Endothelial cell of umbilical vein (primary cell): Measurements from ENCODE around the gene SCAMP5. TPM values are rescaled to one million over a fixed set of nuclear protein-coding genes. Genes with fewer than 3 reads are reported as not detected.

Source experiments
- BruUV-seq: library from RNA; stranded (reverse); fragments of 400-500 nt; replicated peaks from 2 replicates; lab custom pipeline; 2021; lab: Mats Ljungman, UMichigan
- CTCF ChIA-PET: fragments of 300-600, 350-600 bp; sonication (Branson Sonifier 250); formaldehyde crosslinking; loops from one replicate; lab custom pipeline; 2021; ENCODE audit warnings: antibody characterized with exemption, inconsistent platforms; lab: Charles Lee
- POLR2A ChIA-PET: fragments of 300-600, 350-600 bp; sonication (Branson Sonifier 250); formaldehyde crosslinking; loops from one replicate; lab custom pipeline; 2021; ENCODE audit warnings: antibody characterized with exemption, inconsistent platforms; lab: Charles Lee
- DNase-seq: peaks from one replicate; pipeline ENCODE4 v3.0.0-alpha.2; 2011; ENCODE audit warnings: low read depth, low spot score
- FAIRE-seq: peaks from 2 replicates; lab custom pipeline; 2011; peaks lifted over from hg19 to GRCh38; lab: Jason Lieb, UNC
- H2AFZ ChIP-seq: 2 replicates; pipeline ENCODE4 v1.6.0; 2012; ENCODE audit warnings: low read depth, low read length, control low read depth, inconsistent platforms
- H3K27ac ChIP-seq: 2 replicates; pipeline ENCODE4 v1.5.1; 2011; ENCODE audit warnings: low read depth, mild to moderate bottlenecking, control low read depth, low read length, moderate library complexity; ENCODE audit not compliant: insufficient read depth
- H3K27me3 ChIP-seq, 2 experiments: 2 replicates each; pipeline versions ENCODE4 v1.6.0 to v1.6.1; 2011; ENCODE audit warnings: low read length in 2 of 2, mixed read lengths in 1 of 2; ENCODE audit not compliant: control insufficient read depth in 2 of 2, insufficient read depth in 2 of 2
- H3K36me3 ChIP-seq, 2 experiments: 2 replicates in 1 of 2; 3 replicates in 1 of 2; pipeline ENCODE4 v1.5.1; 2011; ENCODE audit warnings: low read length in 2 of 2, mild to moderate bottlenecking in 1 of 2, moderate library complexity in 1 of 2; ENCODE audit not compliant: control insufficient read depth in 2 of 2, insufficient read depth in 2 of 2; ENCODE audit errors: extremely low read depth in 1 of 2
- H3K4me1 ChIP-seq: 3 replicates; pipeline ENCODE4 v1.5.1; 2011; ENCODE audit warnings: mild to moderate bottlenecking, low read length; ENCODE audit not compliant: control insufficient read depth, insufficient read depth; ENCODE audit errors: extremely low read depth
- H3K4me2 ChIP-seq: 2 replicates; pipeline ENCODE4 v1.6.1; 2011; ENCODE audit warnings: low read length, control low read depth, mixed read lengths; ENCODE audit not compliant: insufficient read depth
- H3K4me3 ChIP-seq, 3 experiments: fragments of 200-600 bp in 1 of 3; sonication (generic), shearing (Covaris generic) in 1 of 3; replicated peaks in 1 of 3; 2 replicates each; pipeline ENCODE4 v1.5.1; 2011 to 2016; ENCODE audit warnings: control low read depth in 3 of 3, low read length in 3 of 3, mild to moderate bottlenecking in 2 of 3, inconsistent platforms in 1 of 3, low read depth in 1 of 3, moderate library complexity in 1 of 3; ENCODE audit not compliant: insufficient read depth in 1 of 3
- H3K79me2 ChIP-seq: 2 replicates; pipeline ENCODE4 v1.6.0; 2012; ENCODE audit warnings: low read length, inconsistent platforms; ENCODE audit not compliant: control insufficient read depth, insufficient read depth
- H3K9ac ChIP-seq: replicated peaks from 2 replicates; pipeline ENCODE3; 2011; ENCODE audit warnings: low read length, control low read depth; ENCODE audit not compliant: insufficient read depth; ENCODE audit errors: extremely low read depth
- H3K9me1 ChIP-seq: replicated peaks from 3 replicates; pipeline ENCODE4 v1.6.0; 2011; ENCODE audit warnings: mild to moderate bottlenecking, low read length; ENCODE audit not compliant: control insufficient read depth, insufficient read depth; ENCODE audit errors: extremely low read depth
- H3K9me3 ChIP-seq: replicated peaks from 2 replicates; pipeline ENCODE4 v1.5.1; 2012; ENCODE audit warnings: low read length, inconsistent platforms; ENCODE audit not compliant: control insufficient read depth, insufficient read depth
- H4K20me1 ChIP-seq: replicated peaks from 2 replicates; pipeline ENCODE3; 2011; ENCODE audit warnings: mild to moderate bottlenecking, low read length; ENCODE audit not compliant: control insufficient read depth, insufficient read depth; ENCODE audit errors: extremely low read depth
- CTCF ChIP-seq, 2 donors: IDR thresholded peaks; 1 replicate in 1 of 2; 2 replicates in 1 of 2; pipeline ENCODE4 v1.5.1; 2011; ENCODE audit warnings: low read length in 2 of 2, mild to moderate bottlenecking in 2 of 2, moderate library complexity in 2 of 2, control low read depth in 1 of 2, inconsistent platforms in 1 of 2, low read depth in 1 of 2; ENCODE audit not compliant: insufficient read depth in 1 of 2; ENCODE audit errors: extremely low read depth in 1 of 2
- EZH2 ChIP-seq: IDR thresholded peaks from 2 replicates; pipeline ENCODE4 v1.6.1; 2012; ENCODE audit warnings: borderline replicate concordance, low read depth, mild to moderate bottlenecking, moderate library complexity, low read length, inconsistent platforms; ENCODE audit not compliant: severe bottlenecking
- FOS ChIP-seq: IDR thresholded peaks from 2 replicates; pipeline ENCODE4 v1.6.1; 2011; ENCODE audit warnings: mild to moderate bottlenecking, low read length, moderate library complexity, borderline replicate concordance; ENCODE audit not compliant: insufficient read depth
- GATA2 ChIP-seq: IDR thresholded peaks from 2 replicates; pipeline ENCODE4 v1.7.0; 2011; ENCODE audit warnings: low read depth, mild to moderate bottlenecking, moderate library complexity, mixed read lengths, low read length; ENCODE audit not compliant: insufficient read length, insufficient read depth
- JUN ChIP-seq: IDR thresholded peaks from 2 replicates; pipeline ENCODE4 v1.6.1; 2011; ENCODE audit warnings: borderline replicate concordance, low read depth; ENCODE audit not compliant: insufficient read length, insufficient read depth
- MAX ChIP-seq: IDR thresholded peaks from 2 replicates; pipeline ENCODE4 v1.6.1; 2011; ENCODE audit not compliant: insufficient read depth, insufficient read length
- MYC ChIP-seq: IDR thresholded peaks from one replicate; pipeline ENCODE4 v1.6.1; 2011; ENCODE audit warnings: mild to moderate bottlenecking, low read depth, low read length
- POLR2A ChIP-seq: IDR thresholded peaks from 2 replicates; pipeline ENCODE4 v1.6.1; 2012; ENCODE audit warnings: low read depth, mild to moderate bottlenecking, control low read depth, low read length
- POLR2AphosphoS5 ChIP-seq: IDR thresholded peaks from 2 replicates; pipeline ENCODE4 v1.6.1; 2012; ENCODE audit warnings: low read depth, mild to moderate bottlenecking, control low read depth, low read length, moderate library complexity; ENCODE audit not compliant: insufficient read depth
- dilution Hi-C: fragments of 300-500 bp; cut with MboI; formaldehyde crosslinking; loops from one replicate; pipeline ENCODE4 v1.15.0; 2019; ENCODE audit warnings: low sequenced_read_pairs; ENCODE audit not compliant: extremely low pct_ligation_motif_present
- intact Hi-C: fragments of 100-400 bp; cut with micrococcal nuclease; formaldehyde crosslinking; loops from one replicate; pipeline ENCODE4 v1.10.0; 2022
- polyA plus RNA-seq, 4 experiments: library from polyadenylated mRNA; depleted of rRNA in 3 of 4; stranded (reverse) in 3 of 4; unstranded in 1 of 4; fragments of >200 nt; gene quantifications; 2 replicates each; pipeline versions ENCODE4 v1.2.1 to v1.2.3, GENCODE V29; 2011 to 2012; ENCODE audit warnings: missing spikeins in 1 of 4
- total RNA-seq: library from RNA; stranded (reverse); gene quantifications from 2 replicates; pipeline ENCODE4 v1.2.3, GENCODE V29; 2021

Gene SCAMP5
- total and polyA plus RNA-seq, 2 donors (not counting 3 experiments of a cell fraction or from before 2014, with no cell fraction given): 1.9 to 6.2 TPM

- dilution Hi-C loops: no loop called here
- H3K9me1 ChIP-seq: no peaks in the 10 kb centered on the region
- peak overlapping the region; percentile 52 for H2AFZ ChIP-seq
Observed at GRCh38 chr15:74961616-74962015, 33.7 kb upstream of the SCAMP5 start.

GRCh38 chr15:74962219-74962618 lies 33.1 kb upstream of the SCAMP5 start:
- Histone ChIP-seq H3K9me3 (no peaks in the 10 kb centered on the region), H3K4me1 (peaks cover 49% of the 10 kb centered on the region), H2AFZ (no peak overlapping the region), H3K27ac (no peak overlapping the region), H3K4me2 (no peak overlapping the region), H3K27me3 (peaks cover 0 to 3% of the 10 kb centered on the region in 2 experiments), H3K9me1 (no peaks in the 10 kb centered on the region), H4K20me1 (no peaks in the 10 kb centered on the region), H3K4me3 (no peak overlapping the region), H3K36me3 (no peaks in the 10 kb centered on the region), H3K79me2 (no peaks in the 10 kb centered on the region), H3K9ac (no peak overlapping the region)
- TF ChIP-seq EZH2 (no peak), MYC (no peak), POLR2A (no peak), MAX (no peak), POLR2AphosphoS5 (no peak), CTCF (IDR thresholded peaks at IDR 0.05; ENCODE audit: extremely low read depth in 1 of 2, insufficient read depth in 1 of 2, low read depth in 1 of 2, low read length in 2 of 2) (no peak), JUN (no peak), GATA2 (no peak), FOS (no peak)
- FAIRE-seq: no peak
- ChIA-PET POLR2A (no interaction called here), CTCF (interaction anchor here (1.1 to 3.6 kb wide), 5 partner anchors 11 to 242 kb away, joined by 3 to 22 read pairs (median 5); no protein-coding TSS in a partner anchor)
- intact Hi-C loops: loop anchor here (5.0 kb wide), 1 partner anchor 490 kb away; the partner anchor contains the start of gene SIN3A
- BruUV-seq: no TSS peak
- dilution Hi-C loops: no loop called here
- DNase-seq: no peak

More at GRCh38 chr15:74961616-74962015, 33.7 kb upstream of the SCAMP5 start:
- no TSS peak for BruUV-seq
- Histone ChIP-seq H3K9me3 (no peaks in the 10 kb centered on the region), H3K27me3 (peaks cover 0 to 3% of the 10 kb centered on the region in 2 experiments), H3K79me2 (no peaks in the 10 kb centered on the region), H3K27ac (peak overlapping the region; percentile 68), H3K4me1 (peaks cover 51% of the 10 kb centered on the region), H4K20me1 (no peaks in the 10 kb centered on the region), H3K4me2 (peak overlapping the region; percentile 54), H3K36me3 (no peaks in the 10 kb centered on the region), H3K9ac (peak overlapping the region; percentile 65), H3K4me3 (no peak overlapping the region)
- DNase-seq (peak; percentile 86), FAIRE-seq (peak; percentile 62)
- POLR2A ChIA-PET: no interaction called here
- intact Hi-C loops: loop anchor here (1.0 to 5.0 kb wide), 2 partner anchors 27 to 491 kb away; partner anchors contain the start of gene SIN3A
- CTCF ChIA-PET: interaction anchor here (0.7 to 3.6 kb wide), 9 partner anchors 11 to 243 kb away, joined by 3 to 22 read pairs (median 4); partner anchors contain the start of gene SCAMP5
- TF ChIP-seq MAX (no peak), FOS (no peak), POLR2A (peak; percentile 48)
